Gastrocnemius medialis (tissue), 4 donors: ENCODE results near the gene HES4. TPM values are rescaled to one million over a fixed set of nuclear protein-coding genes. Genes with fewer than 3 reads are reported as not detected.
A peak's percentile ranks its signal among the peaks of the same experiment; 100 is the strongest.

Source experiments
- ATAC-seq, 2 donors: fragments of 150-250 bp; one replicate each; pipeline ENCODE4 v1.9.1; 2016
- DNase-seq, 2 donors: peaks; one replicate each; pipeline ENCODE4 v3.0.0-alpha.2; 2019
- H3K27ac ChIP-seq, 4 donors: fragments of 200-600 bp; sonication (generic); 1 replicate in 1 of 4; 2 replicates in 3 of 4; pipeline ENCODE4 v1.5.1; 2016 to 2018; ENCODE audit warnings: mild to moderate bottlenecking in 2 of 4, moderate library complexity in 1 of 4
- H3K27me3 ChIP-seq, 3 donors: fragments of 200-600 bp; sonication (generic) in 2 of 3; 1 replicate in 1 of 3; 2 replicates in 2 of 3; pipeline versions ENCODE4 v1.5.1 to v1.6.0; 2016 to 2019; ENCODE audit warnings: mild to moderate bottlenecking in 1 of 3, moderate library complexity in 1 of 3
- H3K36me3 ChIP-seq, 2 donors: fragments of 200-600 bp; sonication (generic) in 1 of 2; one replicate each; pipeline ENCODE4 v1.5.1; 2017 to 2018
- H3K4me1 ChIP-seq, 2 donors: fragments of 200-600 bp; sonication (generic) in 1 of 2; one replicate each; pipeline ENCODE4 v1.5.1; 2016 to 2017; ENCODE audit warnings: mild to moderate bottlenecking in 2 of 2
- H3K4me3 ChIP-seq, 4 donors: fragments of 200-600 bp; sonication (generic) in 3 of 4; 1 replicate in 1 of 4; 2 replicates in 3 of 4; pipeline ENCODE4 v1.5.1; 2016 to 2019; ENCODE audit warnings: mild to moderate bottlenecking in 2 of 4
- H3K9me3 ChIP-seq, 3 donors: fragments of 200-600 bp; sonication (generic) in 2 of 3; 1 replicate in 1 of 3; 2 replicates in 2 of 3; pipeline ENCODE4 v1.5.1; 2016 to 2019
- CTCF ChIP-seq, 5 experiments: fragments of 450-650 bp in 3 of 5; fragments of 200-600 bp in 2 of 5; sonication (generic) in 2 of 5; IDR thresholded peaks in 4 of 5; conservative IDR thresholded peaks in 1 of 5; 1 replicate in 4 of 5; 2 replicates in 1 of 5; pipeline ENCODE4 v1.5.1; 2016 to 2019; ENCODE audit warnings: antibody characterized with exemption in 5 of 5, mild to moderate bottlenecking in 3 of 5, moderate library complexity in 3 of 5
- POLR2A ChIP-seq, 2 donors: fragments of 450-650 bp; IDR thresholded peaks; one replicate each; pipeline ENCODE4 v1.6.1; 2017; ENCODE audit warnings: antibody characterized with exemption in 2 of 2, mild to moderate bottlenecking in 2 of 2, moderate library complexity in 2 of 2
- in situ Hi-C, 4 donors: fragments of 200-750 bp; cut with MboI; loops; one replicate each; pipeline versions ENCODE4 v1.15.0 to v1.8.0; 2017; ENCODE audit warnings: low sequenced_read_pairs in 4 of 4
- intact Hi-C: fragments of 100-400 bp; cut with DNase I; formaldehyde crosslinking; loops from one replicate; pipeline ENCODE4 v1.15.1; 2023; ENCODE audit warnings: low total_unique reads
- total RNA-seq, 4 donors: library from RNA; depleted of rRNA; stranded (reverse); fragments of >200 nt; gene quantifications; one replicate each; pipeline versions ENCODE4 v1.1.0 to v1.2.3, GENCODE V29; 2016

The HES4 gene
- total RNA-seq, 4 donors from 2014 or later = 6.4 to 17.4 (median 9.5) TPM

- in situ Hi-C loops (no loop called here), intact Hi-C loops (loop anchor here (10.0 kb wide), 1 partner anchor 356 kb away; no protein-coding TSS in a partner anchor)
- peak; percentile 33 to 69 for TF ChIP-seq POLR2A (IDR thresholded peaks at IDR 0.05)
- TF ChIP-seq CTCF (IDR thresholded peaks at IDR 0.05 in 4 of 5, conservative IDR thresholded peaks at IDR 0.05 in 1 of 5) = no peak
- Histone ChIP-seq H3K9me3 (no peaks in the 10 kb centered on the region), H3K4me1 (peaks cover 13 to 24% of the 10 kb centered on the region in 2 donors), H3K27ac (peak within 1 kb of the TSS; percentile 69 to 86 (median 78)), H3K27me3 (no peaks in the 10 kb centered on the region), H3K4me3 (peak within 1 kb of the TSS; percentile 83 to 94 (median 92)), H3K36me3 (peaks cover 0 to 33% of the 10 kb centered on the region in 2 donors)
- DNase-seq = peak; percentile 86 to 90
- peak; percentile 85 to 87 for ATAC-seq
Observed at GRCh38 chr1:958823-959730, 40.8 kb downstream of the HES4 start, which contains the start of gene NOC2L. TSS of gene NOC2L (minus strand) at chr1:959256. CDS start at chr1:959240, 16 bp downstream.

GRCh38 chr1:956636-957035 lies 43.3 kb downstream of the HES4 start:
- intact Hi-C loops = loop anchor here (10.0 kb wide), 1 partner anchor 358 kb away; no protein-coding TSS in a partner anchor
- TF ChIP-seq CTCF (IDR thresholded peaks at IDR 0.05 in 4 of 5, conservative IDR thresholded peaks at IDR 0.05 in 1 of 5) (no peak), POLR2A (IDR thresholded peaks at IDR 0.05) (no peak)
- H3K27me3 ChIP-seq = no peaks in the 10 kb centered on the region
- peaks cover 13 to 24% of the 10 kb centered on the region in 2 donors for H3K4me1 ChIP-seq
- DNase-seq (no peak), ATAC-seq (no peak)
- H3K36me3 ChIP-seq = peaks cover 0 to 54% of the 10 kb centered on the region in 2 donors
- no peak overlapping the region for H3K27ac ChIP-seq
- in situ Hi-C loops = no loop called here
- H3K4me3 ChIP-seq = no peak overlapping the region
- no peaks in the 10 kb centered on the region for H3K9me3 ChIP-seq

GRCh38 chr1:955474-955873 lies 44.4 kb downstream of the HES4 start:
- intact Hi-C loops (loop anchor here (10.0 kb wide), 1 partner anchor 359 kb away; no protein-coding TSS in a partner anchor), in situ Hi-C loops (no loop called here)
- H3K27ac ChIP-seq = no peak overlapping the region
- peaks cover 13 to 24% of the 10 kb centered on the region in 2 donors for H3K4me1 ChIP-seq
- ATAC-seq = no peak
- TF ChIP-seq POLR2A (IDR thresholded peaks at IDR 0.05) = no peak
- TF ChIP-seq CTCF (IDR thresholded peaks at IDR 0.05 in 4 of 5, conservative IDR thresholded peaks at IDR 0.05 in 1 of 5) = no peak
- DNase-seq = no peak
- H3K27me3 ChIP-seq = no peaks in the 10 kb centered on the region
- H3K9me3 ChIP-seq = no peaks in the 10 kb centered on the region
- no peak overlapping the region for H3K4me3 ChIP-seq
- H3K36me3 ChIP-seq = peaks cover 0 to 63% of the 10 kb centered on the region in 2 donors

GRCh38 chr1:954927-955326 lies 45.0 kb downstream of the HES4 start:
- Histone ChIP-seq H3K4me3 (no peak overlapping the region), H3K27me3 (no peaks in the 10 kb centered on the region), H3K4me1 (peaks cover 13 to 20% of the 10 kb centered on the region in 2 donors), H3K36me3 (peaks cover 0 to 68% of the 10 kb centered on the region in 2 donors), H3K27ac (no peak overlapping the region), H3K9me3 (no peaks in the 10 kb centered on the region)
- in situ Hi-C loops (no loop called here), intact Hi-C loops (loop anchor here (10.0 kb wide), 1 partner anchor 360 kb away; no protein-coding TSS in a partner anchor)
- no peak for ATAC-seq
- no peak for DNase-seq
- no peak for TF ChIP-seq POLR2A (IDR thresholded peaks at IDR 0.05)
- TF ChIP-seq CTCF (IDR thresholded peaks at IDR 0.05 in 4 of 5, conservative IDR thresholded peaks at IDR 0.05 in 1 of 5) = no peak
